ENCODE measurements around the gene KCNMA1.
"Not testable (repeated sequence)": the region's sequence is repeated elsewhere in the genome, so short reads cannot be mapped to it uniquely, and the experiment has no call there.

KCNMA1 gene

DNA sequence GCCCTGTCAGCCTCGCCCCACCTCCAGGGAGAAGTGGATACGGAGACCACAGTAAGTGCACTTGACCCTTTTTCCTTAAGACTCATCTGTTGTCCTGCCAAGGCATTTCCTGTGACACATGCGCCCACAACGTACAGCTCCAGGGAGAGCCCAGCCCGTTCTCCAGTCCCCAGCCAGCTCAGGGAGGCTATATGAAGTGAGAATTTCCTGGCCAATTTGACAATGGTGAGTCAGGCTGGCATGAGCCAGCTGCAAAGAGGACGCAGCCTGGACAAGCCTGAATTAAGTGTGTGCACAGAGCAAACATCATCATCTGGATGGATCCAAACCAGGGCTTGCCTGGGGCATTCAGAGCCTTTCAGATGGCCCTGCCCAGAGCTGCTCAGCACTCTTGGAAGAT is 244.8 kb downstream of the KCNMA1 start:
- peak; percentile 98 for DNase-seq (ENCODE audit: low spot score)

DNA sequence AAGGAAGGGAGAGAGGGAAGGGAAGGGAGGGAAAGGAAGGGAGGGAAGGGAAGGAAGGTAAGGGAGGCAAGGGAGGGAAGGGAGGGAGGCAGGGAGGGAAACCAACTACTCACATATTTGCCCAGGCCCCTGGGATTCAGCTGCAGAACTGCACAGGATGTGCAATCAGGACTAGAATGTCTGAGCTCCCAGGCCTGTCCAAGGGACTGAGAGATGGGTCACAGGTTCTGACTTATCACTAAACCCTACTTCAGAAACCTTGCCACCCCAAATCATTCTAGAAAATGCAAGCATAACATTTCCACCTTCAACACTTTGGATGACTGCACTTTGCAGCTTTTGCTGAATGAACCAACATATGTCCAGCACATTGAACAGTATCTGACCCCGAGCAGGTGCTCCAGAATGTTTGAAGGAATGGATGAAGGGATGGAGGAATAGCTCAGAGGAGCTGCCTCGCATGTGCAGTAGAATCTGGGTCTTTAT is 245.3 kb downstream of the KCNMA1 start:
- peak; percentile 78 for DNase-seq (ENCODE audit: low spot score)

DNA sequence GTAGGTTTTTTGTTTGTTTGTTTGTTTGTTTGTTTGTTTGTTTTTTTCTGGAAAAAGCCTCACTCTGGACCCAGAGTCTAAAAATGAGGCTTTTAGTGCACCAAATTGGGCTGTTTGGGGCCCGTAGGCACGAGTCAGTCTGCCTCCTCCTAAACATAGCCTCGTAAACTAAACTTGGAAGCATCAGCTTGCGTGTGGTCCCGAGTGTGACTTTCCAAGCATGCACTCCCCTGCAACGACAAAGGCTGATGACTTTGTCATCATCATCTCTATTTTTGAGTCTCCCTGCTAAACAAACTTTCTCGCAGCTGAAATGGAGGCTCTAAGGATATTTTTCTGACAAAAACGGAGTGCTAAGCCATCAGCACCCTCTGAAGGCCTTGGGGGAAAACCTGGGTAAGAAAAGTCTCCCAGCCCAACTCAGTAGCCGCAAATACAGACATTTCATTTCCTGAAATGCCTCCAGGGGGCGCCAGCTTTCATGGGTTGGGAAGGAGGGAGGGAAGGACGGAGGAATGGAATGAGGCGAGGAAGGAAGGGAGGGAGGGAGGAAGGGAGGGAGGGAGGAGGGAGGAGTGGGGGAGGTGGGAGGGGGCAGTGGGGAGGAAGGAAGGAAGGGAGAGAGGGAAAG is 245.9 kb downstream of the KCNMA1 start:
- DNase-seq (ENCODE audit: low spot score) = peak; percentile 90

DNA sequence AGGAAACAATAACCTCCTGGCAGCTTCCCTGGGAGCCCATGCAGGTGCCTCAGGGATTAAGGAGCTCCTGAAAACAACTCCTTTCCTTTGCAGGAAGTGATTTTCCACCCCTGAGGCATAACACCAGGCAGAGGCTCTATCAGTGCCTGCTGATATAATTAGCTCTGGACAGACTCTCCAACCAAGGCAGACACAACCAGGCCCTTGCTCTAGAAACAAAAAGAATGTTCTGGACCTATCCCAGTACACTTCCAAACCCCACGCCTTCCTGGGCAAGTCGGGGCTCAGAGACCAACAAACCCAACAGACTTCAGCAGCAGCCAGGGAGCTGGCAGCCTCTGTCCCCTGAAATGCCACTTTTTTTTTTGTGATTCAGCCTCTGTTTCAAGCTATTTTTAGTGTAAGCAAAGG is 247.1 kb downstream of the KCNMA1 start:
- peak; percentile 12 for DNase-seq (ENCODE audit: low spot score)

DNA sequence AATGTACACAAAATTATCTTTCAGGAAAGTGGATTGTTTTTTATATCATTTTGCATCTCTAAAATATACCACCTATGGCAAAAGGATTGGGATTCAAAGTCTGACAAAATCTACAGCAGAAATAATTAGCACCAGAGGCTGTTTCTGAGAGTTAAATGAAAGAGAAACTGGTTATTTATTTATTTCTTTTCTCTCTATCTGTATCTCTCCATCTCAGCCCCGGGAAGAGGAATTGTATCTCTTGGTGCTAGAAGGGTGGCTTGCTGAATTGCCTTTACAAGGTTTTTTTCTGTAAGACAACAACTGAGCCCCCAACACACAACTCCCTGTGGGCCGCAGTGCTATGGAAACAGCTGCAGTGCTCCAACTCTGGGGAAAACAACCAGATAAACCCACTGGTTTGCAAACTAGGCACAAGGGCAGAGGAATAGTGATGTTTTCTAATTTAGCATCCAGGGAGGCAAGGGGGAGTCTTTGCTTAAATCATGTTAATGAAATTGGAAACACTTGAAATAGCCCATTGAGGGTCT is 249.0 kb downstream of the KCNMA1 start:
- no peak for DNase-seq (ENCODE audit: low spot score)

DNA sequence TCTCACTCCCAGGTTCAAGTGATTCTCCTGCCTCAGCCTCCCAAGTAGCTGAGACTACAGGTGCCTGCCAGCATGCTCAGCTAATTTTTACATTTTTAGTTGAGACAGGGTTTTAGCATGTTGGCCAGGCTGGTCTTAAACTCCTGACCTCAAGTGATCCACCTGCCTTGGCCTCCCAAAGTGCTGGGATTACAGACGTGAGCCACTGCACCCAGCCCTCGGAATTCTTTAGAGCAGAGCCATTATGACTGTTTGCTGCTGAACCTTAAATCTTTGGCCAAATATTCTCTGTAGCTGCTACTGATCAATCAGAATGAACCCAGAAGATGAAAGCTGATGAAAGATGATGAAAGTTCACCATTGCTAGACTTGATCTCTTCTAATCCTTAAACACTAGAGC is 249.9 kb downstream of the KCNMA1 start:
- not testable (repeated sequence) for DNase-seq (ENCODE audit: low spot score)

DNA sequence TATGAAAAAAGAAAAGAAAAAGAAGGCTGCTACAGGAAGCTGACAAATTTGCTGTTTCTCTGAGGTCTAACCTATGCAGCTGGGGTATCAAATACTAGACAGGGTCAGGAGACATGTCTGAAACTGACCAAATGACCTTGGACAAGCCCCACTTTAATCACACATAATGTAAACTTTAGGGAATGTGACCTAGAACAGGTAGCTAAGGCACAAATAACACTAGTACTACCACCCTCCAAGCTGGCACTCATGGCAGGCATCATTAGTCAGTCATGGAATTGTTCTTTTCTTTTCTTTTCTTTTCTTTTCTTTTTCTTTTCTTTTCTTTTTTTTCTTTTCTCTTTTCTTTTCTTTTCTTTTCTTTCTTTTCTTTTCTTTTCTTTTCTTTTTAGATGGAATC is 250.4 kb downstream of the KCNMA1 start:
- no peak for DNase-seq (ENCODE audit: low spot score)

DNA sequence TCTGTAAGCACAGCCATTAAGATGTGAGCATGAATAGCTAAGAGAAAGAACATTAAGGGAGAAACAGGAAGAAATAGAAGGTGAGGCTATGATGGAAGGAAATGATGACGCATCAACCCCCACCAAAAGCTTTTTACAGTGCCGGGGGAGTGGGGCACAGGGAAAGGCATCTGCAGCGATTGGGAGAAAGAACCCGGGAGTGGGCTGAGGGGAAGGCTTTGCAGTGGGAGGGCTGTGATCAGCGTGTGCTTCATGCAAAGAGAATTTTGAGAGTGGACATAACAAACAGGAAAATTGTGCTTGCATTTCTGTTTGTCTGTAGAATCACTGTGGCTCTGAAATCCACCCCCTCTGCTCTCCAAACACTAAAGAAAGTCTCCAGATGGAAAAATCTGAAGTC is 250.8 kb downstream of the KCNMA1 start:
- DNase-seq (ENCODE audit: low spot score) = peak; percentile 46

DNA sequence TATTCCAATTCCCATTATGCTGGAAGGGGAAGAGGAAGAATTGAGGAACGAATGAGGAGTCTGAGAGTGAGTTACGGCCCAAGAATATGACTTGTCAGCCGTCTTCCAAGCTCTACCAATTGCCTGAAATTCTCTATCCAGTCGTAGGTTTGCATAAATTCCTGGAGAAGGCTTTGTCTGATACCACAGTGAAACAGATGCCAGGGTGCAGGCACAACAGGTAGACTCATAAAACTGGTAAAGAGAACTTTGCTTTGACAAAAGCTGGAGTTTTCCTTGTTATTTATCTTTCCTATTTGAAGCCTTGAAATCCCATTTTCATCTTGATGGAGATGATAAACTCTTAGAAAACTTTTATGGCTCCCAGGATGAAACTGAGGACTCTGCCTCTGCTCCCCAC is 251.2 kb downstream of the KCNMA1 start:
- no peak for DNase-seq (ENCODE audit: low spot score)

DNA sequence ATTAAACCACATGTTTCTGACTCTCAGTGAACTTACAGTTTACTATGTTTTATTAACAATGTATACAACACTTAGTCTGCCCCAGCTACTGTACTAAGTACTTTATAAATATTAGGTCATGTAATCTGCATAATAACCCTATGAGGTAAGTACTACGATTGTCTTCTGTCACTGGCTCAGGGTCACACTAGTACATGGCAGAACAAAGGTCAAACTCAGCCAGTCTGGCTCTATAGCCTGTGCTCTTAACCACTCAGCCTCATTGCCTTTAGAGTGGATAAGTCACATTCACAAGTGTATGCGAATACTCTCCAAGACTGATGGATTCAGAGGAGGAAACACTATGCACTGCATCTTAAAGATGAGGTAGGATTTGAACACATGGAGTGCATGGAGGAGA is 252.3 kb downstream of the KCNMA1 start:
- no peak for DNase-seq (ENCODE audit: low spot score)

DNA sequence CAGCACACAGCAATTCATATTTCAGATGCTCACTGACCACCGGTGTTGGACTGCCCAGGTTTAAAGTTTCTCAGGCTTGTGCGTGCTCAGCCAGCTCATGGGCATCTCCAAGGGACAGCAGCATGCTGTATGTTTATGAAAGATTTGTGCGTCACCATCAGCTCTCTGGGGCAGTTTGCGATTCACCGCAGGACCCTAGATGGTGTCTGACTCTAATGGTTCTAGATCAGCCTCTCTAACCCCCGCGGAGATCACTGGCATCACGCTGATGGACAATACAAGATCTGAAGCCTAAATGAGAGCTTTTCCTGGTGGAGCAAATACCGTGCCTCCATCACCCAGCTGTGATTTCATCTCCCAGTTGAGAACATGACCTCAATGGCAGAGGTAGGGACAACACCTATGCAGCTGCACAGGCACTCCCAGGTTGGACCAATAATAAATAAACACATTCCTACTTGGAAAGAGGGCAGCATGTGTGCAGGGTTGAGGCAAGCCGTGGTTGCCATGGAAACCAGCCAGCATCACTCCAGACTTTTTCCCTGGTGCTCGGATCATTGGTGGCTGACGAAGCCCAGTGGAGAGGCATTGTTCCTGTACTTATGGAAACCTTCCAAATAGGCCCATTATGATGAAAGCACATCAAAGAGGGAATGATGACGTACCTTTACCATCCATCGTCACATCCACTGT is 253.6 kb downstream of the KCNMA1 start:
- no peak for DNase-seq (ENCODE audit: low spot score)

DNA sequence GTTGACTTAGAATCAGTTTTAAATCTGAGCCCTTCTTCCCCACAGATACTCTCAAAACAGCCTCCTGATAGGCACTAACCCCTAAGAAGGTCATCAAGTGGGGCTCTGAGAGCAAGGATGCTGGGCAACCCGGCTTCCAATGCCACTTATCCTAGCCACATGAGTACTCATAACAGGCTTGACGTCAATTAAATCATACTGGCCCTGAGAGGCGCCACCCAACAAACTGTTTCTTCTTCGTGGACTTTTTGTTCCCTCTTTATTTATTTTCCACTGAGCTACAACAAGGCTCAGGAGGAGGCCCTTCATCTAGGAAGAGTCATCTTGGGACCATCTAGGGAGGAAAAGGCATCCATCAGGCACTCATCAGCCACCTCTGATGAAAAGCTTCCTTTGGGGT is 255.9 kb downstream of the KCNMA1 start:
- DNase-seq (ENCODE audit: low spot score) = no peak

DNA sequence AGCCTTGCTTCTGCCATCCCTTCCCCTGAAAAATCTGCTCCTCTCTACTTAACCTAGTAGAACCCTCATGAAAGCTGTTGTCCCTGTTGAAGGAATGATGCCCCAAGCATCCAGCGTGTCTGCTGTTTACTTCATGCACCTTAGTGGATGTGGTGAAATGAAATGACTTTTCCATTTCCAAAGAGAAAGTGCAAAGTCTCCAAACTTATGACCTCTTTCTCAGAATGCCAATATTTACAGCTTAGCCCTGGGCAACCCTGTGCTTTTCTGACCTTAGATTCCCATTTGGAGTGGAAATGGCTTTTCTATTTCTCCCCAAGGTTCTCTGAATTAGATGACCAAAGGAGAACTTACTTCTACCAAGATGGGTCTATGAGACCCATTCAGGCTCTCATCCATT is 256.9 kb downstream of the KCNMA1 start:
- DNase-seq (ENCODE audit: low spot score) = no peak

DNA sequence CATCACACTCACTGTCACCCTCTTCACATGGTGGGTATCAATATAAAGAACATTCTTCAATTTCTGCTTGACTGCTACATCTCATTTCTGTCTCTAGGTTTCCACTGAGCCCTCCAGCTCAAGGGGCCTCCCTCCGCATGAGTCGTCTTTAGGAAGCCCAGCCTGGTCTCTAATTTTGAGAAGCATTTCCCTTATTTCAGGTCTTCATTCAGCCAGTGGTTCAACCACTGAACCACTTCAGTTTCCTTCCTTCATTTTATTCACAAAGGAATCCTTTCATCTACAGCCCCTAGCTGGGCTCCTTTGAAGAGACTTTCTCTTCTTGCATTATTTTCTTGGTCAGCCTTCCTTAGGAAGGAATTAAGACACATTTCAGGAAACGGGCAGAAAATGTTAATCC is 257.4 kb downstream of the KCNMA1 start:
- DNase-seq (ENCODE audit: low spot score) = no peak

DNA sequence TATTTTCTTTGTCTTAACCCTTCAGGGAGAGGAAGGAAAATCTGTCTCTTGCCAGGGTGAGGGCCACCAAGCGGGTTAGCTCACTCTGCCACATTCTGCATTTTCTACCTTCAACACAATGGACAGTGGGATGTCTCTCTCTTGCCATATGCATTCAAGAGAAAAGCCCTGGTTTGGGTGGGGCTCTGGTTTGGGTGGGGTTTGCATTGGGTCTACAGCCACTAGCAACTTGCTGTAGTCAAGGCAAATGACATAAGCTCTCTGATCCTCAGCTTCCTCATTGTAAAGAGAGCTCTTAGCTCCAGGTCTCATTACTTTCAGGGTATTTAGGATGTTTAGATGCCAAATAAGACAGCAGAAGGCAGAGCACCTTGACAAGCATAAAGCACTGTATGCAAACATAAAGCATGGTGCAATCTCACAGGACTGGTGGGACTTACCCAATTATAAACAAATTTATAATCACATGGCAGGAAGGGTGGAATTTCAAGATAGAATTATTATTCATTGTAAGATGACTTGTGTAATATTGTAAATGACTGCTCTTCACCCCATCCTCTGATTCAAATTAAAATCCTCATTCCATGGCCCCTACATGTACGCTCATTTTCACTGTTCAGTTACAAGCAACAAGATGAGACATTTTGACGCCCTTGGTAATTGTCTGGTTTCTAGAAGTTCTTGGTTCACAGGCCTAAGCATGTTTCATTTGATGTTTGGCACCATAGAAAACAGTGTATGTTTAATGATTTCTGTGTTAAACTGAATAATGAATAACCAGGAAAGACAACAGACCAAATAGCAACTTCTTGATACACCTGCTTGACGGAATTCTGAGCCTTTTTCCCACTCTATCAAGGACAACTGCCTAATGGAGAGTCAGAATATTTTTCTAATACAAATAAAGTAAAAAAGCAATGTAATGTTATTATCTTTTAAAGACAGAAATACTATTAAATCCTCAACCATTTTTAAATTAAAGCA is 258.9 kb downstream of the KCNMA1 start:
- peak; percentile 26 for DNase-seq (ENCODE audit: low spot score)

DNA sequence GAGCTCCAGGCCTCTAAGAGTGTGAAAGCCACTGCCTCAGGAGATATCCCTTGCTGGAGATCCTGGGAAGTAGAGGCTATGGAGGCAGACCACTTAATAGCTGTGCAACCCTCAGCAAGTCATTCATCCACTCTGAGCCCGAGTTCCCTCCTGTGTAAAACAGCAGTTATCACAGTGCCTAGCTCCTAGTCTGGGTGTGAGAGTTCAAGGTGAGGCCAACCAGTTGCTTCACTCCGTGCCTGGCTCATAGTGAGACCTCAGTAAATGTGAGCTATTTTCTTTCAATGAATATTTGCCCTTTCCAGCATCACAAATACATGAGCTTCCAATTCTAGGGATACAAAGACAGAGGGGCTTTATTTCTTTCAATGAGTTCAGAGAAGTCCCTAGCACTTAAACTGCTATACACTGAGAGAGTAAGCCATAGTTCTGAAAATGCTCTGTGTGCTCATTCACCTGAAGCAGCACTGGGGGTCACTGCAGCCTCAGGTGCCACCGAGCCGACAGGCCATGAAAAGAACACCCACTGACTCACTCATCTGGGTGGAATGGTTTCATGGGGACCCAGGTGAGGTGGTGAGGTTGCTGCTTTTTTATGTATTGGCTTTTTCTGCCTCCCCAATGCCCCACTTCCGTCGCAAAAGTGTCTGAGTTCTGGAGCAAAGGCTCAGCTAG is 259.8 kb downstream of the KCNMA1 start:
- DNase-seq (ENCODE audit: low spot score) = peak; percentile 77

DNA sequence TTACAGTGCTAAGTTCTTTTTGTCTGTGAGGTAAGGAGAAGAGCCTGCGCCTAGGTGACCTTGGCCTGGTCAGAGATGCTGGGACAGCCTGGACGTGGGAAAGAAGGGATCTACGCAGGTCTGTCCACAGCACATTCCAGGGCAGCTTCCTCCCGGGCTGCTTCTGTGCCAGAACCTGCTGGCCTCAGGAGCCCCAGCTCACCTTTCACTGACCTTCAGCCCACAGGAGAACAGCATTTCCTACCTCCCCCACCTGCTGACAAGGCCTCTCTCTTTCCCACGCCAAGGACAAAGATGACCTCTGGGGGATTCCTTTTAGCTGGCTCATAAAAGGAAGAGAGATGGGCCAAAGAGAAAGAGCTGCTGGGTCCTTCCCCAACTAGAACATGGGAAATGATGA is 260.6 kb downstream of the KCNMA1 start:
- peak; percentile 76 for DNase-seq (ENCODE audit: low spot score)

DNA sequence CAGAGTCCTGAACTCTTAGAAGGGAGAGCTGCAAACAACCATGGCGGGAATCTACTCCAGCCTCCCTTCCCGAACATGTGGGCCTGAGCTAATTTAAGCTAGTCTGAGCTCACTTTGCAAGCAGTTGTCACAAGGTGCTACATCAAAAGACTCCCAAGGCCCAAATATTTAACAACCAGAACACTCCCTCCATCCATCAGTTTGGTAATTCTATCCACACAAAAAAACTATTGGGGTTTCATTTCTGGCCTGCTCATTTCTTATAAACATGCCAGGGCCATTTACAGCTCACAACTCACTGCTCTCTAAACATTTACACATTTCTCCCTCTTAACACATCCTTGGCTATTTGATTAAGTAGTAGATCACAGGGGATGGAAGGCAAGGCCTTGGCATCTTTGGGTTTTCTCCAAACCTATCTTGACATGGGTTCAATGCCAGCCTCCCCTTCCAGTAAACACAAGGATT is 263.4 kb downstream of the KCNMA1 start:
- no peak for DNase-seq (ENCODE audit: low spot score)

DNA sequence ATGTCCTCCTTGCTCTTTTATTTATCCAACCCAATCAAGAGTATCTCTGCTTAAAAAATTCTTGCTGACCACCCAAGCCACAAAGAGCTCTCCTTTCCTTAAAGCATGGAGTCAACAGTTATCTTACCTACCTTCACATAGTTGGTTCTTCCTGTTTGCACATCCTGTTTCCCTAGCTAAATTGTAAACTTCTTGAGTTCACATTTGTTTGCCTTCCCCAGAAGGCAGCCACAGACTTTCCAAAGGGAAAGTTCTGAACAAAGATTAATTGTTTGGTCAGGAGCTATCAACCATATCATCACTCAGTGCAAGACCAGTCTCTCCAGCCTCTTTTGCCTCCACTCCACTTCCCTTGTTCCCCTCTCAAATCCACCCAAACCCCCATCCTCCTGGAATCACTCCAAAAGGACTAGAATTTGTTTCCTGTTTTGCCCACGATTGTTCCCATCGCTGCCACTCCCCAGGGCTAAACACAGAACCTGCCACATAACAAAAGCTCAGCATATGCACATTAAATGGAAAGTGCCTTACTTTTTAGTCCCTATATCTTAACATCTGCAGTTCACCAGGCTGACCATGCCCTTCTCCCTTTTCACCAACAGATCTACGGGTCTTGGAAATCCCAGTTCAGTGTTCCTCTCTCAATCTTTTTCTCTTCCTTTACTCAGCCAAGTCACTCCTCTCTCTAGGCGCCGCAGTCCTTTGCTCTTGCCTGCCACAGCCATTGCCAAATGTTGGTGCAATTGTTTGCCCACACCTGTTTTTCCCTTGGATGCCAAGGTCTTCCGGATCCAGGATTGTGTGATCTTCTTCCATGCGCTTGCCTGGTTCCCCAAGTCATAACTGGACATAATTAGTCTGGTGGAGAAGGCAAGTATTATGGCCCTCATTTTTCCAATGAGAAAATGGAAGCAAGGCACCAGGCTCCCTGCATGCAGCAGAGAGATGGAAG is 265.5 kb downstream of the KCNMA1 start:
- DNase-seq (ENCODE audit: low spot score) = peak; percentile 79

DNA sequence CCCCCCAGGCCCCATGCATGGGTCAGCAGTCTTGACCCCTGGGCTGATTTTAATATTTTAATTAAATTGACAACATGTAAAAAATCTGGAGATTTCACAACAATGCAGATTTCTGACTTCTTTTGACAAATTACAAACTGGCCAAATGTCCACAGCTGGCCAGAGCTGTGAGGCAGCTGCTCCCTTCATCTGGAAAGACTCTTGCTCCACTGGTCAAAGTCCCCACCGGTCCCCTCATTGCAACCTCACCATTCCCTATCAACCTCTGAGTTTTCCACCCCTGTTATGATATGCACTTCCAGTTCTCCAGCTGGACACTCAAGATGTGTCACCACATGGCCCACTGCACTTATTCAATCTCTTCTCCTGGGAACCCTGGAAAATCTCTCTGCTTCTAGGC is 266.2 kb downstream of the KCNMA1 start:
- DNase-seq (ENCODE audit: low spot score) = no peak

DNA sequence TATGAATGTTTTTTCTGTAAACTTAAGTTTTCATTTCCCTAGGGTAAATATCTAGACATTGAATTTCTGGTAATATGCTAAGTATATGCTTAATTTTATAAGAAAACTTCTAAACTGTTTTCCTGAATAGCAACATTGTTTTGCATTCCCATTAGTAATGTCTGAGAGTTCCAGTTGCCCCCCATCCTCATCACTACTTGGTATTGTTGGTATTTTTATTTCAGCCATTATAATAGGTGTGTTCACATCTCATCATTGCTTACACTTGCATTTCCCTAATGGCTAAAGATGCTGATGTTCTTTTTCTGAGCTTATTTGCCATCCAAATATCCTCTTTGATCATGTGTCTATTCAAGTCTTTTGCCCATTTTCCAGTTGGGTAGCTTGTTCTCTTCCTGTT is 269.6 kb downstream of the KCNMA1 start:
- no peak for DNase-seq (ENCODE audit: low spot score)

All from kidney tubule cell (primary cell).